Central memory CD8-positive, alpha-beta T cell (primary cell): ENCODE data around the gene FAM110C.
"Not testable (repeated sequence)": the region's sequence is repeated elsewhere in the genome, so short reads cannot be mapped to it uniquely, and the experiment has no call there.

Experiments used
- ATAC-seq: fragments of 150-1000 bp; cut with Tn5 transposase; replicated peaks from 2 replicates; pipeline ENCODE4 v1.10.0; 2022; ENCODE audit warnings: mild to moderate bottlenecking, moderate FRiP score, moderate number of reproducible peaks; ENCODE audit not compliant: poor library complexity, severe bottlenecking; ENCODE audit errors: extremely low read depth
- DNase-seq, 2 donors: peaks; one replicate each; pipeline ENCODE4 v3.0.0; 2021; ENCODE audit warnings: low spot score in 2 of 2
- H3K27ac Mint-ChIP-seq: one replicate; pipeline ENCODE4 v1.8.0; 2022; ENCODE audit warnings: low read depth, mild to moderate bottlenecking, moderate library complexity, mixed read lengths
- H3K27me3 Mint-ChIP-seq: one replicate; pipeline ENCODE4 v1.8.0; 2022; ENCODE audit warnings: mixed read lengths
- H3K36me3 Mint-ChIP-seq: one replicate; pipeline ENCODE4 v1.8.0; 2022; ENCODE audit warnings: mild to moderate bottlenecking, moderate library complexity, mixed read lengths; ENCODE audit not compliant: insufficient read depth
- H3K4me1 Mint-ChIP-seq: one replicate; pipeline ENCODE4 v1.8.0; 2022; ENCODE audit warnings: mixed read lengths
- H3K4me3 Mint-ChIP-seq: one replicate; pipeline ENCODE4 v1.8.0; 2022; ENCODE audit warnings: mild to moderate bottlenecking, moderate library complexity, mixed read lengths
- H3K9me3 Mint-ChIP-seq: one replicate; pipeline ENCODE4 v1.8.0; 2022; ENCODE audit warnings: mixed read lengths

FAM110C gene

GRCh38 chr2:46471-47345, at the start of gene FAM110C:
Gene FAM110C (minus strand): TSS chr2:46505. CDS start chr2:46385, 120 bp downstream.
- Mint-ChIP-seq H3K36me3 (peaks cover 2% of the 10 kb centered on the region), H3K4me1 (peaks cover 18% of the 10 kb centered on the region), H3K4me3 (peak within 1 kb of the TSS; percentile 87), H3K9me3 (no peaks in the 10 kb centered on the region), H3K27ac (peak within 1 kb of the TSS; percentile 39), H3K27me3 (peaks cover 76% of the 10 kb centered on the region)
- DNase-seq = no peak
- peak; percentile 49 for ATAC-seq

- H3K36me3 Mint-ChIP-seq = no peaks in the 10 kb centered on the region
- no peaks in the 10 kb centered on the region for H3K4me1 Mint-ChIP-seq
- H3K27ac Mint-ChIP-seq = no peak overlapping the region
- DNase-seq = no peak
- no peak for ATAC-seq
- no peak overlapping the region for H3K4me3 Mint-ChIP-seq
- H3K27me3 Mint-ChIP-seq = peaks cover 42% of the 10 kb centered on the region
- no peaks in the 10 kb centered on the region for H3K9me3 Mint-ChIP-seq
These were observed 46.0 kb upstream of the FAM110C start for GRCh38 chr2:92326-92725.

- H3K27me3 Mint-ChIP-seq = peaks cover 38% of the 10 kb centered on the region
- H3K4me1 Mint-ChIP-seq = no peaks in the 10 kb centered on the region
- H3K9me3 Mint-ChIP-seq = no peaks in the 10 kb centered on the region
- H3K4me3 Mint-ChIP-seq = no peak overlapping the region
- DNase-seq = no peak
- no peak for ATAC-seq
- H3K27ac Mint-ChIP-seq = no peak overlapping the region
- no peaks in the 10 kb centered on the region for H3K36me3 Mint-ChIP-seq
These were observed 44.5 kb upstream of the FAM110C start for GRCh38 chr2:90645-91312.

GRCh38 chr2:85761-86160, 39.5 kb upstream of the FAM110C start:
- DNase-seq (no peak), ATAC-seq (no peak)
- H3K36me3 Mint-ChIP-seq = no peaks in the 10 kb centered on the region
- H3K4me3 Mint-ChIP-seq = no peak overlapping the region
- H3K9me3 Mint-ChIP-seq = no peaks in the 10 kb centered on the region
- H3K27ac Mint-ChIP-seq = no peak overlapping the region
- H3K27me3 Mint-ChIP-seq = peaks cover 45% of the 10 kb centered on the region
- no peaks in the 10 kb centered on the region for H3K4me1 Mint-ChIP-seq

GRCh38 chr2:84121-84520, 37.8 kb upstream of the FAM110C start:
- no peak for DNase-seq
- Mint-ChIP-seq H3K27ac (no peak overlapping the region), H3K4me1 (no peaks in the 10 kb centered on the region), H3K27me3 (peaks cover 61% of the 10 kb centered on the region), H3K36me3 (no peaks in the 10 kb centered on the region), H3K4me3 (no peak overlapping the region), H3K9me3 (no peaks in the 10 kb centered on the region)
- ATAC-seq = no peak

- no peak for ATAC-seq
- Mint-ChIP-seq H3K27ac (no peak overlapping the region), H3K9me3 (no peaks in the 10 kb centered on the region), H3K36me3 (no peaks in the 10 kb centered on the region), H3K27me3 (peaks cover 84% of the 10 kb centered on the region), H3K4me1 (no peaks in the 10 kb centered on the region), H3K4me3 (no peak overlapping the region)
- DNase-seq = no peak
These were observed 34.8 kb upstream of the FAM110C start for GRCh38 chr2:80971-81736.

GRCh38 chr2:80378-80777, 34.1 kb upstream of the FAM110C start:
- H3K27me3 Mint-ChIP-seq = peaks cover 80% of the 10 kb centered on the region
- DNase-seq (no peak), ATAC-seq (no peak)
- H3K4me3 Mint-ChIP-seq = no peak overlapping the region
- H3K9me3 Mint-ChIP-seq = no peaks in the 10 kb centered on the region
- H3K4me1 Mint-ChIP-seq = no peaks in the 10 kb centered on the region
- H3K36me3 Mint-ChIP-seq = no peaks in the 10 kb centered on the region
- H3K27ac Mint-ChIP-seq = no peak overlapping the region

GRCh38 chr2:71309-72035, 25.2 kb upstream of the FAM110C start:
- peaks cover 19% of the 10 kb centered on the region for H3K27me3 Mint-ChIP-seq
- H3K36me3 Mint-ChIP-seq = no peaks in the 10 kb centered on the region
- H3K4me1 Mint-ChIP-seq = no peaks in the 10 kb centered on the region
- no peak for ATAC-seq
- no peaks in the 10 kb centered on the region for H3K9me3 Mint-ChIP-seq
- no peak overlapping the region for H3K27ac Mint-ChIP-seq
- H3K4me3 Mint-ChIP-seq = no peak overlapping the region
- no peak for DNase-seq

GRCh38 chr2:69366-70344, 23.4 kb upstream of the FAM110C start:
- Mint-ChIP-seq H3K27ac (no peak overlapping the region), H3K27me3 (peaks cover 12% of the 10 kb centered on the region), H3K9me3 (no peaks in the 10 kb centered on the region), H3K4me3 (no peak overlapping the region), H3K4me1 (no peaks in the 10 kb centered on the region), H3K36me3 (no peaks in the 10 kb centered on the region)
- DNase-seq (no peak), ATAC-seq (no peak)

- not testable (repeated sequence) for DNase-seq, H3K4me1 Mint-ChIP-seq, ATAC-seq, H3K27ac Mint-ChIP-seq, H3K4me3 Mint-ChIP-seq, H3K36me3 Mint-ChIP-seq, H3K9me3 Mint-ChIP-seq
- peaks cover 17% of the 10 kb centered on the region for H3K27me3 Mint-ChIP-seq
These were observed 22.3 kb upstream of the FAM110C start for GRCh38 chr2:68637-69036.

GRCh38 chr2:66853-67252, 20.5 kb upstream of the FAM110C start:
- Mint-ChIP-seq H3K36me3 (no peaks in the 10 kb centered on the region), H3K4me1 (no peaks in the 10 kb centered on the region), H3K27me3 (peaks cover 10% of the 10 kb centered on the region), H3K4me3 (no peak overlapping the region), H3K27ac (no peak overlapping the region), H3K9me3 (no peaks in the 10 kb centered on the region)
- ATAC-seq = no peak
- DNase-seq = no peak
